Stimulated activated naive CD8-positive, alpha-beta T cell treated with anti-CD3 and anti-CD28 coated beads, Interleukin-15, amount 100 ng/mL, for 72 hours (primary cell): ENCODE data around the gene NHS.
"Not testable (repeated sequence)": the region's sequence is repeated elsewhere in the genome, so short reads cannot be mapped to it uniquely, and the experiment has no call there.

Experiments used
- ATAC-seq: fragments of 150-1000 bp; cut with Tn5 transposase; 2 replicates; pipeline ENCODE4 v1.10.0; 2021; ENCODE audit warnings: mild to moderate bottlenecking, moderate library complexity
- DNase-seq, 2 donors: peaks; one replicate each; pipeline ENCODE4 v3.0.0; 2021 to 2022
- H3K27ac Mint-ChIP-seq, 2 donors: one replicate each; pipeline ENCODE4 v1.8.0; 2022; ENCODE audit warnings: mild to moderate bottlenecking in 2 of 2, mixed read lengths in 2 of 2, moderate library complexity in 2 of 2
- H3K27me3 Mint-ChIP-seq: one replicate; pipeline ENCODE4 v1.8.0; 2022; ENCODE audit warnings: mixed read lengths
- H3K4me1 Mint-ChIP-seq: one replicate; pipeline ENCODE4 v1.8.0; 2022; ENCODE audit warnings: mild to moderate bottlenecking, mixed read lengths
- H3K4me3 Mint-ChIP-seq, 2 donors: one replicate each; pipeline ENCODE4 v1.8.0; 2022; ENCODE audit warnings: mild to moderate bottlenecking in 2 of 2, mixed read lengths in 2 of 2, moderate library complexity in 1 of 2
- H3K9me3 Mint-ChIP-seq, 2 donors: one replicate each; pipeline ENCODE4 v1.8.0; 2022; ENCODE audit warnings: mixed read lengths in 2 of 2

NHS gene

DNA sequence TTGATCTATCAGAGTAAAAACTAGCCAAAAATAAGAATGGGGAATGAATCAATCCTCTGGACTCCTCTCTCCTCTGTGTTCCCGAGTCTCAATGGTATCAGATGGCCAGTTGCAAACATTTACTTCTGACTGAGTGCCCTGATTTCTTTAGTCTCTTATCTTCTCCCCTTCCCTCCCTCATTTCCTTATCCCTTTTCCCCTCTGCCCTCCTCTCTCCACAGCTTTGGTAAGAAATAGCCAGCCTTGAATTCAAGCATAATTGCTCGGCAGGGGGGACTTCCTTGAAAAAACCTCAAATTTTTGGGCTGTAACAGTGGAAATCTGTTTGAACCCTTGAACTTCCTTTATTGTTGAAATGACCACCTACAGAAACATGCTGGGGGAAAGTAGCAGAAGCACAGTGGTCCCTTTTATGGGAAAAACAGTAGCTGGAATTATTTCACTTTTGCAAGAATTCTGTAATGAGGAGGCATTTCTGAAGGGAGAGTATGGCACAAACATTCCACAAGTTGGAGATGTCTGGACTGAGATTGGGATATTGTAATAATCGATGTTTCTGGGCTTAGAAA is 40.3 kb downstream of the NHS start:
- H3K27ac Mint-ChIP-seq, result peak overlapping the region in 1 of 2 donors; percentile 57
- ATAC-seq, result no peak
- H3K9me3 Mint-ChIP-seq, result no peaks in the 10 kb centered on the region
- no peak overlapping the region for H3K4me3 Mint-ChIP-seq
- no peak for DNase-seq
- peaks cover 35% of the 10 kb centered on the region for H3K27me3 Mint-ChIP-seq
- H3K4me1 Mint-ChIP-seq, result peaks cover 48% of the 10 kb centered on the region

- Mint-ChIP-seq H3K27ac (no peak overlapping the region), H3K27me3 (peaks cover 40% of the 10 kb centered on the region), H3K4me3 (no peak overlapping the region), H3K9me3 (no peaks in the 10 kb centered on the region), H3K4me1 (peaks cover 45% of the 10 kb centered on the region)
- DNase-seq (no peak), ATAC-seq (no peak)
These were observed 42.4 kb downstream of the NHS start for GRCh38 chrX:17417372-17417771.

DNA sequence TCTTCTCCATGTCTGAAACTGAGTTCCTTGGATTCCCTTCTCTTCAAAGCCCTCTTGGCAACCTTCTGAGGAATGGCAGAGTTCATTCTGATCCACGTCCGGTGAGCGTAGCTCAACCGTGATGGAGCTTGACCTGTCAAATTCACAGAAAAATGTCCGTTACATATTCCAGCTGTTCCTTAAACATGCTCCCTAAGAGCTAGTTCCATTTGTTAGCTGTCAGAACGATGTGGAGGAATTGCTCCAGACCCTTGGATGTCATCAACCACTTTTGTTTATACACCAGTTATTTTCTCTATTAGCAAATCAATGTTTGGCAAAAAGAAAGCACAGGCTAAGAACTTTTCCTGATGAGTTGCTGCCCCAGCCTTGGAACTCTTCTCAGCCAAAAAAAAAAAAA is 50.1 kb downstream of the NHS start:
- Mint-ChIP-seq H3K27me3 (peaks cover 13% of the 10 kb centered on the region), H3K4me1 (no peaks in the 10 kb centered on the region), H3K27ac (no peak overlapping the region), H3K9me3 (no peaks in the 10 kb centered on the region), H3K4me3 (no peak overlapping the region)
- DNase-seq (no peak), ATAC-seq (no peak)

GRCh38 chrX:17425551-17425950 is 50.6 kb downstream of the NHS start:
- ATAC-seq (no peak), DNase-seq (no peak)
- H3K9me3 Mint-ChIP-seq, result no peaks in the 10 kb centered on the region
- H3K4me1 Mint-ChIP-seq, result no peaks in the 10 kb centered on the region
- H3K27ac Mint-ChIP-seq, result no peak overlapping the region
- H3K4me3 Mint-ChIP-seq, result no peak overlapping the region
- peaks cover 10% of the 10 kb centered on the region for H3K27me3 Mint-ChIP-seq

- Mint-ChIP-seq H3K9me3 (no peaks in the 10 kb centered on the region), H3K27me3 (peaks cover 19% of the 10 kb centered on the region), H3K27ac (no peak overlapping the region), H3K4me3 (no peak overlapping the region), H3K4me1 (no peaks in the 10 kb centered on the region)
- DNase-seq (no peak), ATAC-seq (no peak)
These were observed 56.2 kb downstream of the NHS start for GRCh38 chrX:17431171-17431570.

DNA sequence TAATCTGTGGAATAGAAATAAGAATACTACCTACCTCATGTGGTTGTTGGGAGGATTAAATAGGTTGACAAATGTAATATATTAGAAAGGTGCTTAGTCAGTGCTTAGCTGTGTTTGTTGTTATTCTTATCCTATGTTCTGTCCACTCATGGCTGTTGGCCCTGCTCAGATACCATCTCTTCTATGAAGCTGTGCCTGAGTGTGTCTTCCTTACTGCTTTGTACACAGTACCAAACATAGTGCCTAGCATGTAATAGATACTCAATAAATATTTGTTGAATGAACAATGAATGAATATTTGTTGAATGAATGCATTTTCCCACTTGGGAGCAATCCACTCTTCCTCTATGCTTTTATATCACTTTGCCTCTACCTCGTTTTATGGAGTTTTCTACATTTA is 57.2 kb downstream of the NHS start:
- ATAC-seq, result no peak
- no peak overlapping the region for H3K4me3 Mint-ChIP-seq

GRCh38 chrX:17433965-17434364 is 59.0 kb downstream of the NHS start:
- no peak overlapping the region for H3K4me3 Mint-ChIP-seq
- DNase-seq (no peak), ATAC-seq (no peak)
- no peaks in the 10 kb centered on the region for H3K9me3 Mint-ChIP-seq
- H3K27ac Mint-ChIP-seq, result no peak overlapping the region
- H3K27me3 Mint-ChIP-seq, result peaks cover 19% of the 10 kb centered on the region
- H3K4me1 Mint-ChIP-seq, result no peaks in the 10 kb centered on the region

More for the DNA sequence above, 57.2 kb downstream of the NHS start:
- Mint-ChIP-seq H3K27ac (no peak overlapping the region), H3K4me1 (no peaks in the 10 kb centered on the region), H3K9me3 (no peaks in the 10 kb centered on the region), H3K27me3 (peaks cover 19% of the 10 kb centered on the region)
- no peak for DNase-seq

DNA sequence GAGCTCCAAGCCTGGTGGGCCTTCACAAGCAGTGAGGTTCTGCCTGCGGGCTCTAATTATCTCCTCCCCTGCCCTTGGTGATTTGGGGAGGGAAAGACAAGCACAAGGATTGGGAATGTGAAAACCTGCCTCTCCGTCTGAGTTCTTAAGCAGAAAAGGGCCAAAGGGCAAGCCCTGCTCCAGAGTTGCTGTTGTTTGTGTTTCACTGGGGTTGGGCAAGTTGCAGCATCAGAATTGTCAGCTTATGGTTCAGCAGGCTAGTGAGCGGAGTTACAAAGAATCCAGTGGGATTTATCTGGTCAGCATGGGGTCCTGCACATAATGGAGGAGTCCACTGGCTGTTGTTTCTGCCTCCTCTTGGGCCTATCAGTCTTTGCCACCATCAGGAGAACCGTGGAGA is 60.5 kb downstream of the NHS start:
- ATAC-seq, result no peak
- Mint-ChIP-seq H3K27ac (no peak overlapping the region), H3K27me3 (peaks cover 19% of the 10 kb centered on the region)

DNA sequence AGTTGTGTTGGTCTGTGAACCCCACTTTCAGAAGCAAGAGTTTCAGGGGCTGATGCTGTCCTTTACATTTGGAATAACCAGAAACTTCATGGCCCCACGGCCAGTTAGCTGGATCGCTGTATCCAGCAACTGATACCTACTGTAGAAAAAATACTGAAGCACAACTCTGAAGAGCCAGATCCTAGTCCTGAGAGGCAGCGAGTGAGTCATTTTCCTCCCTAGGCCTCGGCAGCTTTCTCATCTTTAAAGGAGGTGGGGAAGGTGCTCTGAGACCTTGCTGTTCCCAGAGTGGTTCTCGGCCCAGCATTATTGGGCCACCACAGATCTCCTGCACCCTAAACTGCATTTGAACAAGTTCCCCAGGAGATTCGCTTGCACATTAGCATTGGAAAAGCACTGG is 63.2 kb downstream of the NHS start:
- H3K4me1 Mint-ChIP-seq, result peaks cover 10% of the 10 kb centered on the region
- H3K4me3 Mint-ChIP-seq, result no peak overlapping the region
- peaks cover 7% of the 10 kb centered on the region for H3K27me3 Mint-ChIP-seq
- no peak overlapping the region for H3K27ac Mint-ChIP-seq
- H3K9me3 Mint-ChIP-seq, result no peaks in the 10 kb centered on the region
- no peak for DNase-seq
- ATAC-seq, result no peak

More for the DNA sequence above, 60.5 kb downstream of the NHS start:
- no peak for DNase-seq
- no peaks in the 10 kb centered on the region for H3K4me1 Mint-ChIP-seq
- H3K9me3 Mint-ChIP-seq, result no peaks in the 10 kb centered on the region
- H3K4me3 Mint-ChIP-seq, result no peak overlapping the region

GRCh38 chrX:17440258-17440657 is 65.3 kb downstream of the NHS start:
- H3K4me1 Mint-ChIP-seq, result peaks cover 10% of the 10 kb centered on the region
- H3K27ac Mint-ChIP-seq, result no peak overlapping the region
- H3K9me3 Mint-ChIP-seq, result no peaks in the 10 kb centered on the region
- ATAC-seq (no peak), DNase-seq (no peak)
- H3K4me3 Mint-ChIP-seq, result no peak overlapping the region
- no peaks in the 10 kb centered on the region for H3K27me3 Mint-ChIP-seq

GRCh38 chrX:17440836-17441235 is 65.8 kb downstream of the NHS start:
- no peak overlapping the region for H3K4me3 Mint-ChIP-seq
- H3K27ac Mint-ChIP-seq, result no peak overlapping the region
- peaks cover 10% of the 10 kb centered on the region for H3K4me1 Mint-ChIP-seq
- no peaks in the 10 kb centered on the region for H3K27me3 Mint-ChIP-seq
- ATAC-seq (no peak), DNase-seq (no peak)
- H3K9me3 Mint-ChIP-seq, result no peaks in the 10 kb centered on the region

GRCh38 chrX:17441965-17442364 is 67.0 kb downstream of the NHS start:
- ATAC-seq, result peak; percentile 91
- Mint-ChIP-seq H3K4me3 (no peak overlapping the region), H3K27me3 (no peaks in the 10 kb centered on the region), H3K4me1 (peaks cover 10% of the 10 kb centered on the region), H3K9me3 (no peaks in the 10 kb centered on the region), H3K27ac (no peak overlapping the region)
- DNase-seq, result no peak

GRCh38 chrX:17442898-17443297 is 67.9 kb downstream of the NHS start:
- Mint-ChIP-seq H3K4me3 (no peak overlapping the region), H3K9me3 (no peaks in the 10 kb centered on the region), H3K4me1 (peaks cover 10% of the 10 kb centered on the region), H3K27me3 (no peaks in the 10 kb centered on the region), H3K27ac (no peak overlapping the region)
- DNase-seq (no peak), ATAC-seq (no peak)

- DNase-seq (no peak), ATAC-seq (no peak)
- Mint-ChIP-seq H3K4me3 (no peak overlapping the region), H3K9me3 (no peaks in the 10 kb centered on the region), H3K27me3 (no peaks in the 10 kb centered on the region), H3K27ac (no peak overlapping the region), H3K4me1 (peaks cover 10% of the 10 kb centered on the region)
These were observed 68.6 kb downstream of the NHS start for GRCh38 chrX:17443556-17443955.

- H3K9me3 Mint-ChIP-seq, DNase-seq, ATAC-seq, H3K27ac Mint-ChIP-seq, H3K4me3 Mint-ChIP-seq, H3K4me1 Mint-ChIP-seq, H3K27me3 Mint-ChIP-seq: not testable (repeated sequence)
These were observed 71.3 kb downstream of the NHS start for GRCh38 chrX:17446269-17446668.

DNA sequence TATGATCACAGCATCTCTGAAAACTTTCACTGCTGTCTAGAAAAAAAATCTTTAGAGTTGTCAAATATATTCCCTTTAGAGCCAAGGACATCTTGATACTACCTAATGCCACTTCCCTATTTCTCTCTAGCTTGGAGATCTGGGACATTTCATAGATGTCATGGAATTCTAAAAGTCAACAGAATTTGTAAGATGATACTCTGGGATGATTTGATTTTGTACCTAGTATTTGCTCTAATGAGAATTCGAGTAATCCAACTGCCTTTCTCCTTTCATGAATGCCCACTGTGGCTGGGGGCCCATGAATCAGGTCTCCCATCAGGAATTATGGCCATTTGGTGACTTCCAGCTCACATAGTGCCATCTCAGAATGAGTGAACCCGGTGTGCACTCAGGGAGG is 73.2 kb downstream of the NHS start:
- Mint-ChIP-seq H3K27ac (no peak overlapping the region), H3K4me3 (no peak overlapping the region), H3K9me3 (no peaks in the 10 kb centered on the region), H3K27me3 (no peaks in the 10 kb centered on the region), H3K4me1 (no peaks in the 10 kb centered on the region)
- no peak for DNase-seq
- no peak for ATAC-seq

GRCh38 chrX:17449866-17450265 is 74.9 kb downstream of the NHS start:
- no peaks in the 10 kb centered on the region for H3K9me3 Mint-ChIP-seq
- DNase-seq (no peak), ATAC-seq (no peak)
- H3K27ac Mint-ChIP-seq, result peak overlapping the region in 1 of 2 donors; percentile 64
- H3K4me1 Mint-ChIP-seq, result no peaks in the 10 kb centered on the region
- peaks cover 4% of the 10 kb centered on the region for H3K27me3 Mint-ChIP-seq
- no peak overlapping the region for H3K4me3 Mint-ChIP-seq
